Uterus (tissue), 2 donors: ENCODE results near the gene COL18A1.

Experiments used
- POLR2A ChIP-seq, 2 donors: fragments of 450-650 bp; IDR thresholded peaks; one replicate each; pipeline ENCODE4 v1.6.1; 2016; ENCODE audit warnings: antibody characterized with exemption in 2 of 2, mild to moderate bottlenecking in 1 of 2, moderate library complexity in 1 of 2
- TF ChIP-seq, protein P1 (sequence below), 4 experiments: fragments of 200-600 bp in 2 of 4; fragments of 450-650 bp in 2 of 4; sonication (generic) in 2 of 4; IDR thresholded peaks; one replicate each; pipeline ENCODE4 v1.5.1; 2016 to 2019; ENCODE audit warnings: antibody characterized with exemption in 4 of 4, mild to moderate bottlenecking in 2 of 4, moderate library complexity in 1 of 4

DNA sequence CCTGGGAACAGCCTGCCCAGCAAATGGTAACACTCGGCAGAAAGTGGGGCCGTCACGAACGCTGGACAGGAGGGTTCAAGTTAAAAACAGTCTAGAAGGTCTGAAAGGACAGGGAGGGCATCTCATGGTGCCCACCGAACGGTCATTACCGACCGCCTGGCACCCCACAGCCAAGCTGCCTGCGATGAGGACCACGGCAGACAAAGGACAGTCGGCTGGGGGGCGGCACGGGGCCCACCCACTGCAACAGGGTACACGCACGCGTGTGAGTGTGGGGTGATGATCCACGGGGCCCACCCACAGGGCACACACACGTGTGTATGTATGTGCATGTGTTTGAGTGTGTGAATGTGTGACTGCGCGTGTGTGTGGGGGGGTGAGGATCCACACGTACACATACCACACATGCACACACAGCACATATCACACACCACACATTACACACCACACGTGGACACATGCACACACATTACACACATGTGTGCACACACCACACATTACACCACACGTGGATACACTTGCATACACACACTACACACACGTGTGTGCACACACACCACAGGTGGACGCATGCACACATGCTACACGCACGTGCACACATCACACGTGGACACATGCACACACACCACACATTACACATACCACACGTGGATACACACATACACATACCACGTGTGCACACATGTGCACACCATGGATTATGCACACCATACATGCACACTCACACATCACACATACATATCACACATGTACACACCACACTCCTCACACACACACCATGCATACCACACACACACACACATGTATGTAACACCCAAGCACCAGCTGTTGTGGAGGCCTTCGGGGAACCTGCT is 74.1 kb downstream of the COL18A1 start:
- TF ChIP-seq, protein P1, sequence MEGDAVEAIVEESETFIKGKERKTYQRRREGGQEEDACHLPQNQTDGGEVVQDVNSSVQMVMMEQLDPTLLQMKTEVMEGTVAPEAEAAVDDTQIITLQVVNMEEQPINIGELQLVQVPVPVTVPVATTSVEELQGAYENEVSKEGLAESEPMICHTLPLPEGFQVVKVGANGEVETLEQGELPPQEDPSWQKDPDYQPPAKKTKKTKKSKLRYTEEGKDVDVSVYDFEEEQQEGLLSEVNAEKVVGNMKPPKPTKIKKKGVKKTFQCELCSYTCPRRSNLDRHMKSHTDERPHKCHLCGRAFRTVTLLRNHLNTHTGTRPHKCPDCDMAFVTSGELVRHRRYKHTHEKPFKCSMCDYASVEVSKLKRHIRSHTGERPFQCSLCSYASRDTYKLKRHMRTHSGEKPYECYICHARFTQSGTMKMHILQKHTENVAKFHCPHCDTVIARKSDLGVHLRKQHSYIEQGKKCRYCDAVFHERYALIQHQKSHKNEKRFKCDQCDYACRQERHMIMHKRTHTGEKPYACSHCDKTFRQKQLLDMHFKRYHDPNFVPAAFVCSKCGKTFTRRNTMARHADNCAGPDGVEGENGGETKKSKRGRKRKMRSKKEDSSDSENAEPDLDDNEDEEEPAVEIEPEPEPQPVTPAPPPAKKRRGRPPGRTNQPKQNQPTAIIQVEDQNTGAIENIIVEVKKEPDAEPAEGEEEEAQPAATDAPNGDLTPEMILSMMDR (IDR thresholded peaks at IDR 0.05): no peak
- TF ChIP-seq POLR2A (IDR thresholded peaks at IDR 0.05): no peak
